Stimulated activated CD4-positive, alpha-beta T cell treated with anti-CD3 and anti-CD28 coated beads, TNF-alpha, amount 100 ng/mL, for 48 hours (primary cell): ENCODE results near the gene HEPN1.

Source experiments
- DNase-seq, 3 donors: peaks; one replicate each; pipeline ENCODE4 v3.0.0-alpha.2; 2020; ENCODE audit warnings: low read depth in 3 of 3

HEPN1 gene

GRCh38 chr11:124918950-124919349 is at the start of gene HEPN1:
Gene HEPN1, plus strand, starts transcription at chr11:124919250.
- DNase-seq: no peak

DNA sequence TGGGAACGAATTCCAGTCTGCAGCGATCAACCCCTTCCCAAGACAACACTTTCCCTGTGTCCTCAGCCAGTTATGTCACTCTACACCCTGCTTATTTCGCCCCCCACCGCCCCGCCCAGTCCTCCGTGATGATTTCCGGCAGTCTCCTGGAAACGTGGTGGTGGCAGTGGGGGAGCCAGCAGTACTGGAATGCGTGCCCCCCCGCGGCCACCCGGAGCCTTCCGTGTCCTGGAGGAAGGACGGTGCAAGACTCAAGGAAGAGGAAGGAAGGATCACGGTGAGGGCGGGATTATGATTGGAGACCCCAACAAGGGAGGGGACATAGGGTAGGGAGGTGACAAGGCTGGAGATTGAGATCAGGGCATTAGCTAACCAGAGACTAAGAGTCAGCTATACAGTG is 49.7 kb upstream of the HEPN1 start:
- no peak for DNase-seq

- no peak for DNase-seq
Observed at GRCh38 chr11:124869856-124870387, 49.1 kb upstream of the HEPN1 start.

DNA sequence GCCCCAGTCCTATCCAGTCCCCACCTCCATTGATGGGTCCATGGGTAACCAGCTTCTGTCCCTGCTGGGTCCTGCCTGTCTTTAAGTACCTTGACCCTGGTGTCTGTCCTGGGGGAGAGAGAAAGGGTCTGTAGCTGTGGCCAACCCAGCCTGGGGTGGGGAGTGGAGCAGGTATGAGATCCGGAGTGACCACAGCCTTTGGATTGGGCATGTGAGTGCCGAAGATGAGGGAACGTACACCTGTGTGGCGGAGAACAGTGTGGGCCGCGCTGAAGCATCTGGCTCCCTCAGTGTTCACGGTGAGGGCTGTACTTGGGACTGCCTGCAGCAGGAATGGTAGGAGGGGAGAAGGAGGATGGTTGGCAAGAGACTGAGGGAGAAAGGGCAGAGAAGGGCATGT is 48.6 kb upstream of the HEPN1 start:
- DNase-seq: no peak

- DNase-seq: no peak
Observed at GRCh38 chr11:124872280-124872679, 46.8 kb upstream of the HEPN1 start.

- no peak for DNase-seq
Observed at GRCh38 chr11:124872741-124873140, 46.3 kb upstream of the HEPN1 start.

- no peak for DNase-seq
Observed at GRCh38 chr11:124873951-124874350, 45.1 kb upstream of the HEPN1 start.

DNA sequence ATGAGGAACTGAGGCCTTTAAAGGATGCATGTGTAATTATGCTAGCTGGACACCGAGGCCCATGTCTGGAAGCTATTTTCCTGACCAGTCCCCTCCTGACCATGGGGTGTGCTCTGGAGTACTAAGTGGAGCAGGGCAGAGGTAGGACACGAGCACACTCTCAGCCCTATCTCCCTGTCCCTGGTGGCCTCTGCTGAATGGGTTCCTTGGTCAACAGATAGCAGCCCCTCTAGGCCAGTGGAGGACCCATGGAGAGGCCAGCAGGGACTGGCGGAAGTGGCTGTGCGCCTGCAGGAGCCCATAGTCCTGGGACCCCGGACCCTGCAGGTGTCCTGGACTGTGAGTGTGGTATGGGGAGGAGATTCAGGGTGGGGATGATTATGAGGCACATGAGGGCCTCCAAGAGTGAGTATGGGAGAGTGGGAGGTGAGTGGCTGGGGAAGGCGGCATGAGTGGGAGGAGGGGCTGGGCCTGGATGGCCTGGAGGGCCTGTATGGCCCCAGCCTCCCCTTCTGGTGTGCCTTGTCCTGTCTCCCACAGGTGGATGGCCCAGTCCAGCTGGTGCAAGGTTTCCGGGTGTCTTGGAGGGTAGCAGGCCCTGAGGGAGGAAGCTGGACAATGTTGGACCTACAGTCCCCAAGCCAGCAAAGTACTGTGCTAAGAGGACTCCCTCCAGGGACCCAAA is 44.3 kb upstream of the HEPN1 start:
- no peak for DNase-seq

DNA sequence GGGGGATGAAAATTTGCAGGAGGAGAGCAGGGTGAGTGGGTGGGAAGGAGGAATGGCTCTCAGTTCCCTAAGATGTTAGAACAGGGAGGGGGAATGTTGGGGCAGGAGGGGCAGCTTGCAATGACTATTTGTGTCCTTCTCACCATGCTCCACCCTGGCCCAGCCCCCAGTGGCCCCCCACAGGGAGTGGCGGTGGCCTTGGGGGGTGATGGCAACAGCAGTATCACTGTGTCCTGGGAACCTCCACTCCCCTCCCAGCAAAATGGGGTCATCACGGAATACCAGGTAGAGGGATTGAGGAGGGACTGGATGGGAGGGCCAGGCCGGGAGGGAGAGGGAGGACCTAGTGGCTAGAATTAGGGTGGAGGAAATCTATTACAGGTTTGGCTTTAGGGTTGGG is 43.6 kb upstream of the HEPN1 start:
- DNase-seq: no peak

GRCh38 chr11:124875943-124876817 is 42.9 kb upstream of the HEPN1 start:
- peak; percentile 55 to 69 (median 69) for DNase-seq

DNA sequence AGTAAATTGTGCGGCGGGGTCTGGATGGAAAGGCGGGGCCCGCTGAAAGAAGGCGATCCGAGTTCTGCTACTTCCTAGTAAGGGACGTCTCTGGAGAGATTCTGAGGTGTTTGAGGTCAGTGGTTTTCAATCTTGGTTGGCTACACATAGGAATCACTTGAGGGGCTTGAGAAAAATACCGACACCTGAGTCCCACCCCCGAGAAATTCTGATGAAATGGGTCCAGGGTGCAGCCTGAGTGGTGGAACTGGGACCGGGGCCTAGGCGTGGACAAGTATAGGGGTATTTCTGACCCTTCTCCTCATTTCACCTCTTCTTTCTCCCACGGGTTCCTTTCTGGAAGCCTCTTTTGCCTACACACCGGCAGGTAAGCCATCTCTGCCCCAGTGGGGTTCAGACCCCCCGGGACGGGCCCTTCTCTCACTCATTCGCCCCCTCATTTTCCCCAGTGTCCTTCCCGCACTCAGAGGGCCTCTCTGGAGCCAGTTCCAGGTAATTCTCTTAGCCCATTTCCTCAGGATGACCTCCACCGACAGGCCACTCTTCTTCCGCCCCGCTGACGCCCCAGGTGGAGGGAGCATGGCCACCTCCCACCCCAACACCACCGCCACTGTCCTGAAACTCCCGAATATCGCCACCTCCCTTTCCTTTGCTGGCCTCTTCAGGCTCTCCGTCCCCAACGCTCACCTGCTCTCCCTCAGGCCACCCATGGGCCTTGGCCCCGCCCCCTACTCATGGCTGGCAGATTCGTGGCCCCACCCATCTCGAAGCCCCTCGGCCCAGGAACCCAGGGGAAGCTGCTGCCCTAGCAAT is 42.0 kb upstream of the HEPN1 start:
- no peak for DNase-seq

DNA sequence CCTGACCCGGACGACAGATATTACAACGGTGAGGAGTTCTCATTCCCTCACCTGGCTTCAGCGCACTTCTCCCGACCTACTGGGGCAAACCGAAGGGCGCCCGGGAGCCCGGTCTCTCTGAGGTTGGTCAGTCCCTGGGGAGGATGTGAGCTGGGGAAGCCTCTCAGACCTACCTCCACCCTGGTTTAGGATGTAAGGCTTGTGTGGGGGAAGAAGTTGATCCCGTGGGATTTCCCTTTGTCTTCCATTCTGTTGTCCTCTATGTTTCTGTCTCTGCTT is 41.5 kb upstream of the HEPN1 start:
- no peak for DNase-seq

DNA sequence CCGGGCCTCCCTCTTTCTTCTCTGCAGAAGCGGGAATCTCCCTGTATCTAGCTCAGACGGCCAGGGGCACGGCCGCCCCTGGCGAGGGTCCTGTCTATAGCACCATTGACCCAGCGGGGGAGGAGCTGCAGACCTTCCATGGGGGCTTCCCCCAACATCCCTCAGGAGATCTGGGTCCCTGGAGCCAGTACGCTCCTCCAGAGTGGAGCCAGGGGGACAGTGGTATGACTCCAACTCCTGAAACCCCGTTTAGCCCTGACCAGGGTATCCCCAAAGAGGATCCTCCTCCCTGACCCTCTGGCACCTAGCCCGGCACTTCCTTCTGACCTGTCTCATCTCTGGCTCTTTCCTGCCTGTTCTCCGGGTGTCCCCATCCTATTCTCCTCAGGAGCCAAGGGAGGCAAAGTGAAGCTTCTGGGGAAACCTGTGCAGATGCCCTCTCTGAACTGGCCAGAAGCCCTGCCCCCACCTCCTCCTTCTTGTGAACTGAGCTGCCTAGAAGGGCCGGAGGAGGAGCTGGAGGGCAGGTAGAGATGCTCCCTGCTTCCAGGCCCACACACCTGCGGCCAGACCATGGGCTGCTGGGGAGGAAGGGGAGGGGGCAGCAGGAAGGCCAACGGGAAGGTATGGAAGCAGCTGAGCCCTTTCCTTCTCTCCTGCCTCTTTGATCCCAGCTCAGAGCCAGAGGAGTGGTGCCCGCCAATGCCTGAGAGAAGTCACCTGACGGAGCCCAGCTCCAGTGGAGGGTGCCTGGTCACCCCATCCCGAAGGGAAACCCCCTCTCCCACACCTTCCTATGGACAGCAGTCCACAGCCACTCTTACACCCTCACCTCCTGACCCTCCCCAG is 40.9 kb upstream of the HEPN1 start:
- no peak for DNase-seq

GRCh38 chr11:124878759-124879492 is 40.1 kb upstream of the HEPN1 start:
- DNase-seq: no peak

DNA sequence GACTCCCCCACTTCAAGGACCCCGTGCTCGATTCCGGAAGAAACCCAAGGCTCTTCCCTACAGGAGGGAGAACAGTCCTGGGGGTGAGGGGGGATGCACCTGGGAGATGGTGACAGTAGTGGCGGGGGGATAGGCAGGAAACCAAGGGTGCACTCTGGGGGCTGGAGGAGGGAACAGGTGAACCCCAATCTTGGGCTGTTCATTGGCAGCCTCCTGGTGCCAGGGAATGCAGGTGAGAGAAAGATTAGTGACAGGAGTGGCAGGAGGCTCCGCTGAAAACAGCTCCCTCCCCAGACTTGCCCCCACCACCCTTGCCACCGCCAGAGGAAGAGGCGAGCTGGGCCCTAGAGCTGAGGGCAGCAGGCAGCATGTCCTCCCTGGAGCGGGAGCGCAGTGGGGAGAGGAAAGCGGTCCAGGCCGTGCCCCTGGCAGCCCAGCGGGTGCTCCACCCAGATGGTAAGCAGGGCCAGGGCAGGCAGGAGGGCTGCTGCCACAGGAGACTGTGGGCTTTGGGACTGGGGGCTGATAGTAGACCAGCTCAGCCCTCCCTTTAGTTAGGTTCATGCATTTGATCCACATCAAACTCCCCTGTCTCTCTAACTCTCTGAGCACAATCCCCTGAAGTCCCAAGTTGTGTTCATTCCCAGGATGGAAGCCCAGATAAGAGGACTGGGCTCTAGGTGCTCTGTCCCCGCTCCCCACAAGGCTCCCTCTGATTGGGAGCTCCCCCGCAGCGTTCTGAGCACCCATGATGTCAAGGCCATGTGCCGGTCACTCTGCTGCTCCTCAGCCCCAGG is 39.4 kb upstream of the HEPN1 start:
- no peak for DNase-seq

DNA sequence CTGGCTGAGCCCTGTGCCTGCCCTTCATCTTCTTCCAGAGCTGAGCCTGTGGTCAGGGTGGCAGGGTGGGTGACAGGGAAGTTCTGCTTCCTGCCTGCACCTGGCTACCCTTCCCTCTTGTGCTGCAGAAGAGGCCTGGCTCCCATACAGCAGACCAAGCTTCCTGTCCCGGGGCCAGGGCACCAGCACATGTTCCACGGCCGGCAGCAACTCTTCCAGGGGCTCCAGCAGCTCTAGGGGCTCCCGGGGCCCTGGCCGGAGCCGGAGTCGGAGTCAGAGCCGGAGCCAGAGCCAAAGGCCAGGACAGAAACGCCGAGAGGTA is 38.8 kb upstream of the HEPN1 start:
- DNase-seq: no peak

DNA sequence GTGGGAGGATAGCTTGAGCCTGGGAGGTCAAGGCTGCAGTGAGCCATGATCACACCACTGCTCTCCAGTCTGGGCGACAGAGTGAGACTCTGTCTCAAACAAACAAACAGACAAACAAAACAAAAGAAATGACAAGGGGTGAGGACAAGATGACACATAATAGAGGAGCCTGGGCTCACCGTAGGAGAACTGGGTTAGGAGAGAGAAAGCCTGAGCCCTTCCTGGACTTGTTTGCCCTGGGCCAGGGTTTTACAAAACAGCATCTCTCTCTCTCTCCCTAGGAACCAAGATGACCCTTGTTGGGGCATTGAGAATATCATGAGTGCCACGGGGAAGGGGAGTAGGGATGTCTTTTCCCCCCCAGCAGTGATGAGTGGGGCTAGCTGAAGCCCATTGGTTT is 38.1 kb upstream of the HEPN1 start:
- no peak for DNase-seq

DNA sequence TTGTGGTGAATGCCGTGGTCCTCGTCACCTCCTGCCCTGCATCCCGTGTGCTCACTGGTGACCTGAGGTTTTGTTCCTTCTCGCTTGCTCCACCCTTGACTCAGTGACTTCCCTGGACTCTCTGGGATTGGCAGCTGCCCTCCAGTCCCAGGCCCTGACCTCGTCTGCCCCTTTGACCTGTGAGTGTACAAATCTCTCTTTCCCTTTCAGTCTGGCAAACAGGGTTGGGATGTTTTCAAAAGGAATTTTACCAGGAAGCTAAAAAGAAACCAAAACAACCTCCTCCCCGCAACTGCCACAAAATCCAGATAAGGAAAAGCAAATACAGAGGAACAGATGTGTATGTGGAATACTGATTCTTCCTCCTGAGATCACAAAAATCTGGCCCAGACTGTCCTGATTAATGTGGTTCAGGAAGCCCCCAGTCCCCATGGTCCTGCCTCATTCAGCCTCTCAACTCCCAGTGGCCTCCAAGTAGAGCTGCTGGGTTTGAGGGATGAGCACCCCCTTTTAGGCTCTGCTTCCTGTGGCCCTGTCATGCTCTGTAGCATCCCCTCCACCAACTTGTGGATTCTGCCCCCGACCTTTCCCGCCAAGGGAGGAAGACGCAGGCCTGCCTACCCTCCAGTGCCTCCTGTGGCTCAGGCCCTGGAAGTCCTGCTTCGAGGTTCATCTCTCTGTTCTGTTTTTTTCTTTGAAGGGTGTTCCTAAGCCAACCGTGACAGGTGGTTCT is 36.5 kb upstream of the HEPN1 start:
- no peak for DNase-seq

DNA sequence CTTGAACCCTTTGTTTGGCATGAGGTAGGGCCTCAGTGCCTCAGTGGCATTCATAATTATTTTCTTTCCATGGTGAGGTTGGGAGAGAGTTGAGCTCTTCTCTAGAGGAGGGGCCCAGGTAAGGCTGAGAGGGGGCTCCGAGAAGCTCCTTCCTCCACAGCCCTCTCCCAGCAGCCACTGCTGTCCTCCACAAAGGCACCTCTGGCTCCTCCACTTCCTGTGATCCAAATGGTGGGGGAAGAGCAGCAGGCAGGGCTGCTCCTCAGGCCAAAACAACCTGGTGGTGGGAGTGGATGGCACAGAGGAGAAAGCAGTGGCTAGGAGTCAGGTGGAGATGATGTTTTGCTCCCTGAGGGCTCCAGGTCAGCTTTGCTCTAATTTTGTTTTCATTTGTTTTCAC is 34.7 kb upstream of the HEPN1 start:
- no peak for DNase-seq
